Fibroblast of pulmonary artery (primary cell): ENCODE measurements around the gene PARD3.
A peak's percentile ranks its signal among the peaks of the same experiment; 100 is the strongest.

Source experiments
- DNase-seq: peaks from one replicate; pipeline ENCODE4 v3.0.0-alpha.2; 2010; ENCODE audit warnings: low read depth
- H3K4me3 ChIP-seq: replicated peaks from 2 replicates; pipeline ENCODE4 v1.5.1; 2011; ENCODE audit warnings: low read depth, mild to moderate bottlenecking, control low read depth, low read length, moderate library complexity
- TF ChIP-seq, protein P1 (sequence below): IDR thresholded peaks from 2 replicates; pipeline ENCODE4 v1.5.1; 2011; ENCODE audit warnings: mild to moderate bottlenecking, control low read depth, low read length, inconsistent platforms; ENCODE audit errors: missing control alignments

Gene PARD3

GRCh38 chr10:34345383-34345782 is 469.7 kb downstream of the PARD3 start:
- H3K4me3 ChIP-seq, result no peak overlapping the region
- DNase-seq, result no peak
- TF ChIP-seq, protein P1, sequence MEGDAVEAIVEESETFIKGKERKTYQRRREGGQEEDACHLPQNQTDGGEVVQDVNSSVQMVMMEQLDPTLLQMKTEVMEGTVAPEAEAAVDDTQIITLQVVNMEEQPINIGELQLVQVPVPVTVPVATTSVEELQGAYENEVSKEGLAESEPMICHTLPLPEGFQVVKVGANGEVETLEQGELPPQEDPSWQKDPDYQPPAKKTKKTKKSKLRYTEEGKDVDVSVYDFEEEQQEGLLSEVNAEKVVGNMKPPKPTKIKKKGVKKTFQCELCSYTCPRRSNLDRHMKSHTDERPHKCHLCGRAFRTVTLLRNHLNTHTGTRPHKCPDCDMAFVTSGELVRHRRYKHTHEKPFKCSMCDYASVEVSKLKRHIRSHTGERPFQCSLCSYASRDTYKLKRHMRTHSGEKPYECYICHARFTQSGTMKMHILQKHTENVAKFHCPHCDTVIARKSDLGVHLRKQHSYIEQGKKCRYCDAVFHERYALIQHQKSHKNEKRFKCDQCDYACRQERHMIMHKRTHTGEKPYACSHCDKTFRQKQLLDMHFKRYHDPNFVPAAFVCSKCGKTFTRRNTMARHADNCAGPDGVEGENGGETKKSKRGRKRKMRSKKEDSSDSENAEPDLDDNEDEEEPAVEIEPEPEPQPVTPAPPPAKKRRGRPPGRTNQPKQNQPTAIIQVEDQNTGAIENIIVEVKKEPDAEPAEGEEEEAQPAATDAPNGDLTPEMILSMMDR, result no peak

GRCh38 chr10:34343764-34344163 is 471.3 kb downstream of the PARD3 start:
- H3K4me3 ChIP-seq, result no peak overlapping the region
- DNase-seq, result peak; percentile 35
- TF ChIP-seq, protein P1, result no peak

GRCh38 chr10:34341473-34341872 is 473.6 kb downstream of the PARD3 start:
- no peak overlapping the region for H3K4me3 ChIP-seq
- TF ChIP-seq, protein P1, result no peak
- DNase-seq, result peak; percentile 17

- no peak overlapping the region for H3K4me3 ChIP-seq
- TF ChIP-seq, protein P1, result no peak
- DNase-seq, result no peak
These were observed 474.2 kb downstream of the PARD3 start for GRCh38 chr10:34340934-34341333.

GRCh38 chr10:34339816-34340553 is 475.1 kb downstream of the PARD3 start:
- no peak overlapping the region for H3K4me3 ChIP-seq
- DNase-seq, result no peak

GRCh38 chr10:34337917-34338316 is 477.2 kb downstream of the PARD3 start:
- DNase-seq, result no peak
- H3K4me3 ChIP-seq, result no peak overlapping the region
- TF ChIP-seq, protein P1, result no peak

More at GRCh38 chr10:34339816-34340553, 475.1 kb downstream of the PARD3 start:
- TF ChIP-seq, protein P1, result no peak
